GDM1 (cell line): Measurements from ENCODE around the gene PCDHB9.
A peak's percentile ranks its signal among the peaks of the same experiment; 100 is the strongest.
"Not testable (repeated sequence)": the region's sequence is repeated elsewhere in the genome, so short reads cannot be mapped to it uniquely, and the experiment has no call there.

Source experiments
- DNase-seq: peaks from one replicate; lab custom pipeline; 2025; lab: John Stamatoyannopoulos, UW

Gene PCDHB9

DNA sequence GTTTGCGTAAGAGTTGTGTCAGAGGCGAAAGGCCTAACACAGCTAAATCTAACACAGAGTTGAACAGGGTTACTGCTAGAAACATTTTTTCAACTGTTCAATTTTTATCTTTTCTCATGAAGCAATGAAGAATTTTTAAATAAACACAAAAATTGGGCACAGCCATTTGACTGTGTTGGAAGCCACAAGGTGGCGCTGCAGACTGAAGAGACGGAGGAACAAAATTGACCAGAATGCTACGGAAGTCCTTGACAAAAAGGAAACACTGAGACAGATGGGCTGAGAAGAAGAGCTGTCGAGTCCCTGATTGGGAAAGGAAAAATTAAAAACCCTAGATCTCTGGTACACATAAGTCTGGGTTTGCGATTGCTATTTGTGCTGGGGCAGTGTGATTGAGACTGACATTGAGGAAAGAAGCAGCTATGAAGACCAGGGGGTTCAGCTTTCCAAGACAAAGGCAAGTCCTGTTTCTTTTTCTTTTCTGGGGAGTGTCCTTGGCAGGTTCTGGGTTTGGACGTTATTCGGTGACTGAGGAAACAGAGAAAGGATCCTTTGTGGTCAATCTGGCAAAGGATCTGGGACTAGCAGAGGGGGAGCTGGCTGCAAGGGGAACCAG lies at the start of gene PCDHB9:
Gene PCDHB9, plus strand, starts transcription at position 265 of the 616 bp plus-strand sequence. Its CDS starts 158 bp downstream, at position 423.
- DNase-seq: peak; percentile 46

DNA sequence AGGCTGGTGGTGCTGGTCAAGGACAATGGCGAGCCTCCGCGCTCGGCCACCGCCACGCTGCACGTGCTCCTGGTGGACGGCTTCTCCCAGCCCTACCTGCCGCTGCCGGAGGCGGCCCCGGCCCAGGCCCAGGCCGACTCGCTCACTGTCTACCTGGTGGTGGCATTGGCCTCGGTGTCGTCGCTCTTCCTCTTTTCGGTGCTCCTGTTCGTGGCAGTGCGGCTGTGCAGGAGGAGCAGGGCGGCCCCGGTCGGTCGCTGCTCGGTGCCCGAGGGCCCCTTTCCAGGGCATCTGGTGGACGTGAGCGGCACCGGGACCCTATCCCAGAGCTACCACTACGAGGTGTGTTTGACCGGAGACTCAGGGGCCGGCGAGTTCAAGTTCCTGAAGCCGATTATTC lies 49.6 kb upstream of the PCDHB9 start:
- DNase-seq: not testable (repeated sequence)

GRCh38 chr5:141149812-141150211 lies 37.1 kb upstream of the PCDHB9 start, which contains the start of gene PCDHB6:
TSS of gene PCDHB6 (plus strand) at chr5:141150057. CDS start at chr5:141150258, 201 bp downstream.
- no peak for DNase-seq

GRCh38 chr5:141150224-141150992 lies 36.6 kb upstream of the PCDHB9 start:
- DNase-seq: no peak

- no peak for DNase-seq
Measured at GRCh38 chr5:141150993-141151325, 36.0 kb upstream of the PCDHB9 start.

- DNase-seq: not testable (repeated sequence)
Measured at GRCh38 chr5:141151632-141152031, 35.3 kb upstream of the PCDHB9 start.

- not testable (repeated sequence) for DNase-seq
Measured at GRCh38 chr5:141152096-141152495, 34.9 kb upstream of the PCDHB9 start.

- DNase-seq: no peak
Measured at GRCh38 chr5:141155540-141156374, 31.2 kb upstream of the PCDHB9 start.

GRCh38 chr5:141157356-141157755 lies 29.6 kb upstream of the PCDHB9 start:
- DNase-seq: not testable (repeated sequence)

DNA sequence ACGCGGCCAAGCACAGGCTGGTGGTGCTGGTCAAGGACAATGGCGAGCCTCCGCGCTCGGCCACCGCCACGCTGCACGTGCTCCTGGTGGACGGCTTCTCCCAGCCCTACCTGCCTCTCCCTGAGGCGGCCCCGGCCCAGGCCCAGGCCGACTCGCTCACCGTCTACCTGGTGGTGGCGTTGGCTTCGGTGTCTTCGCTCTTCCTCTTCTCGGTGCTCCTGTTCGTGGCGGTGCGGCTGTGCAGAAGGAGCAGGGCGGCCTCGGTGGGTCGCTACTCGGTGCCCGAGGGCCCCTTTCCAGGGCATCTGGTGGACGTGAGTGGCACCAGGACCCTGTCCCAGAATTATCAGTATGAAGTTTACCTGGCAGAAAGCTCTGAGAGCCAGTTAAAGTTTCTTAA lies 29.1 kb upstream of the PCDHB9 start:
- DNase-seq: not testable (repeated sequence)

DNA sequence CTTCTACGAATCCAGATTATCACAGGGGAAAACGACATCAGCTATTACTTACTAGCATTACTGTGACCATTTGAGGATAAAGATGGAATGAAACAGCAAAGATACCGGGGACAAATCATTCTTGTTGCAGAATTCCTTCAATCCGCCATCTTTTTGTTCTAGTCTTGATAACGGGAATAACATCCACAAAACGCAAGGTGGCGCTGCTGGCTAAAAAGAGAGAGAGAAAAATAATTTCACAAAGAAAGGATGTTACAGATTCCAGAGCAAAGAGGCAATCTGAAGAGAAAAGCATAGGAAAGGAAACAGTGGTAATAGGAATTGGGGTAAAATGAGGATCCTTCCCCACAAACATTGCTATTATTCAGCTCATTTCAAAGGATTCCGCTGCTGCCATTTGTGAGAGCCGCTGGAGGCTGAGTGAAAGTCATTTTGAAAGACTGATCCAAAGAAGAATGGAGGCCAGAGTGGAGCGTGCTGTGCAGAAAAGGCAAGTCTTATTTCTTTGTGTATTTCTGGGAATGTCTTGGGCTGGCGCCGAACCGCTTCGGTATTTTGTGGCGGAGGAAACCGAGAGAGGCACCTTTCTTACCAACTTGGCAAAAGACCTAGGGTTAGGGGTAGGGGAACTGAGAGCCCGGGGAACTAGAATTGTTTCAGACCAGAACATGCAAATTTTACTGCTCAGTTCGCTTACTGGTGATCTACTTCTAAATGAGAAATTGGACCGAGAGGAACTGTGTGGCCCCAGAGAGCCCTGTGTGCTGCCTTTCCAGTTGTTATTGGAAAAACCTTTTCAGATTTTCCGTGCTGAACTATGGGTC lies 14.4 kb upstream of the PCDHB9 start, which contains the start of gene PCDHB7:
Gene PCDHB7, plus strand, starts transcription at position 264 of the 824 bp plus-strand sequence. Its CDS starts 192 bp downstream, at position 456.
- DNase-seq: no peak

GRCh38 chr5:141174291-141175104 lies 12.5 kb upstream of the PCDHB9 start:
- not testable (repeated sequence) for DNase-seq

DNA sequence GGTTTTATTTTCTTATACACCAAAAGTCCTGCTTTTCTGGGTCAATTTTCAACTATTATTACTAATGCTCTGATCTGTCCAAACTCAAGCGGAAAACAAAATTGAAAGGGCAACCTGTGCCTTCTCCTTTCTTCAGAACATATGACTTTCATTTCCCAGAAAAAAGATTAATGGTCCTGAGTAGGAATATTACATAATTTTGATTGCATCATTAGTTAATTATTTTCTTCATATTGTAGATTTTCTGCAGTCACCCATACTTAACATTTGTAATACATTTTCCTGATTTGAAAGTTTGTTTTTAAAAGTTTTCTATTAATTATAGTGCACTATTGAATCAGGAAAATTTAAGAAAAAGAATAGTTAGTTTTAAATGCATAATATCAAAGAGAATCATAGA lies 11.0 kb upstream of the PCDHB9 start:
- no peak for DNase-seq

DNA sequence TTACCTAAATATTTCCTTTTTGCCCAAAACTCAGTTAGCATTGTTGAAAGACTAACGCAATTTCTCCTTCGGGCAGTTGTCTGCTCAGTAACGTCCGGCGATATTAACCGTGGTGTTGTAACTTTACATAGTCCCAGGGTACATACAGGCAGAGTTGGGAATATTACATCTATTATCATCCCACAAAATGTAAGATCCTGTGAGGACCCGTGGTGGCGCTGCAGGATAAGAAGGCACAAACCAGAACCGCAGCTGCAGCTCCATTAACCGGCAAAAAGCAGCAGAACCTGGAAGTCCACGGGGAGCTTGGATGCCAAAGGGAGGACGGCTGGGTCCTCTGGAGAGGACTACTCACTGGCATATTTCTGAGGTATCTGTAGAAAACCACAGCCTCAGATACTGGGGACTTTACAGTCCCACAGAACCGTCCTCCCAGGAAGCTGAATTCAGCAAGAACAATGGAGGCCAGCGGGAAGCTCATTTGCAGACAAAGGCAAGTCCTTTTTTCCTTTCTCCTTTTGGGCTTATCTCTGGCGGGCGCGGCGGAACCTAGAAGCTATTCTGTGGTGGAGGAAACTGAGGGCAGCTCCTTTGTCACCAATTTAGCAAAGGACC lies 9.3 kb upstream of the PCDHB9 start, which contains the start of gene PCDHB8:
Gene PCDHB8, plus strand, starts transcription at position 214 of the 615 bp plus-strand sequence. Its CDS starts 245 bp downstream, at position 459.
- DNase-seq: not testable (repeated sequence)

- DNase-seq: not testable (repeated sequence)
Measured at GRCh38 chr5:141179371-141179770, 7.6 kb upstream of the PCDHB9 start.

DNA sequence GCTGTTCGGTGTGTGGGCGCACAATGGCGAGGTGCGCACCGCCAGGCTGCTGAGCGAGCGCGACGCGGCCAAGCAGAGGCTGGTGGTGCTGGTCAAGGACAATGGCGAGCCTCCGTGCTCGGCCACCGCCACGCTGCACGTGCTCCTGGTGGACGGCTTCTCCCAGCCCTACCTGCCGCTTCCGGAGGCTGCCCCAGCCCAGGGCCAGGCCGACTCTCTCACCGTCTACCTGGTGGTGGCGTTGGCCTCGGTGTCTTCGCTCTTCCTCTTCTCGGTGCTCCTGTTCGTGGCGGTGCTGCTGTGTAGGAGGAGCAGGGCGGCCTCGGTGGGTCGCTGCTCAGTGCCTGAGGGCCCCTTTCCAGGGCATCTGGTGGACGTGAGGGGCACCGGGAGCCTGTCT lies 7.1 kb upstream of the PCDHB9 start:
- DNase-seq: not testable (repeated sequence)

DNA sequence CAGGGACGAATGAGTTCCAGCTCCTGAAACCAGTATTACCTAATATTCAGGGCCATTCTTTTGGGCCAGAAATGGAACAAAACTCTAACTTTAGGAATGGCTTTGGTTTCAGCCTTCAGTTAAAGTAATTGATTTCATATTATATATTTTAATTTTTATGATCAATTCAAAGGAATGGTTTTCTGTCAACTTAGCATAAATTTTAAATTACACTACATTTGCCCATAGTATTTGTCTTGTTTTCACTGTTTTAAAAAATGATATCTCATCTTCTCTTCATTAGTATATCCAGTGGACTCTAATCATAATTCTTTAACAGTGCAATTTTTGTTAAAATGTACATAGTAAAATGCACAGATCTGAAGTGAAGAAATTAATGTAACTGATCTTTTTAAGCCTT lies 6.6 kb upstream of the PCDHB9 start:
- DNase-seq: no peak

GRCh38 chr5:141182248-141182647 lies 4.7 kb upstream of the PCDHB9 start, which contains the start of gene PCDHB16:
TSS of gene PCDHB16 (plus strand) at chr5:141182387. CDS start at chr5:141182560, 173 bp downstream.
- DNase-seq: no peak

DNA sequence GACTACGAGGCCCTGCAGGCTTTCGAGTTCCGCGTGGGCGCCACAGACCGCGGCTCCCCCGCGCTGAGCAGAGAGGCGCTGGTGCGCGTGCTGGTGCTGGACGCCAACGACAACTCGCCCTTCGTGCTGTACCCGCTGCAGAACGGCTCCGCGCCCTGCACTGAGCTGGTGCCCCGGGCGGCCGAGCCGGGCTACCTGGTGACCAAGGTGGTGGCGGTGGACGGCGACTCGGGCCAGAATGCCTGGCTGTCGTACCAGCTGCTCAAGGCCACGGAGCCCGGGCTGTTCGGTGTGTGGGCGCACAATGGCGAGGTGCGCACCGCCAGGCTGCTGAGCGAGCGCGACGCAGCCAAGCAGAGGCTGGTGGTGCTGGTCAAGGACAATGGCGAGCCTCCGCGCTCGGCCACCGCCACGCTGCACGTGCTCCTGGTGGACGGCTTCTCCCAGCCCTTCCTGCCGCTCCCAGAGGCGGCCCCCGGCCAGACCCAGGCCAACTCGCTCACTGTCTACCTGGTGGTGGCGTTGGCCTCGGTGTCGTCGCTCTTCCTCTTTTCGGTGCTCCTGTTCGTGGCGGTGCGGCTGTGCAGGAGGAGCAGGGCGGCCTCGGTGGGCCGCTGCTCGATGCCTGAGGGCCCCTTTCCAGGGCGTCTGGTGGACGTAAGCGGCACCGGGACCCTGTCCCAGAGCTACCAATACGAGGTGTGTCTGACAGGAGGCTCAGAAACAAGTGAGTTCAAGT lies 2.7 kb upstream of the PCDHB9 start:
- not testable (repeated sequence) for DNase-seq
